Epithelial cell of proximal tubule (primary cell): ENCODE data around the gene CFI. TPM values are rescaled to one million over a fixed set of nuclear protein-coding genes. Genes with fewer than 3 reads are reported as not detected.

Experiments used
- DNase-seq: peaks from one replicate; pipeline ENCODE4 v3.0.0-alpha.2; 2011; ENCODE audit warnings: low read depth
- H3K4me3 ChIP-seq: 2 replicates; pipeline ENCODE4 v1.5.1; 2011; ENCODE audit warnings: low read depth, mild to moderate bottlenecking, low read length
- CTCF ChIP-seq: conservative IDR thresholded peaks from 2 replicates; pipeline ENCODE4 v1.5.1; 2012; ENCODE audit warnings: low read depth, mild to moderate bottlenecking, low read length
- total RNA-seq: library from RNA; depleted of rRNA; stranded (reverse); fragments of >200 nt; gene quantifications from 2 replicates; pipeline ENCODE4 v1.2.3, GENCODE V29; 2015

Gene CFI
- total RNA-seq, 1 donor from 2014 or later = 5.8 TPM

GRCh38 chr4:109735566-109736365 lies 66.0 kb downstream of the CFI start:
- DNase-seq = peak; percentile 66
- no peak overlapping the region for H3K4me3 ChIP-seq
- TF ChIP-seq CTCF = no peak

GRCh38 chr4:109733728-109734127 lies 68.1 kb downstream of the CFI start:
- no peak overlapping the region for H3K4me3 ChIP-seq
- TF ChIP-seq CTCF = no peak
- no peak for DNase-seq

- H3K4me3 ChIP-seq = peak overlapping the region; percentile 64
- TF ChIP-seq CTCF = no peak
- no peak for DNase-seq
Measured at GRCh38 chr4:109730619-109731545, 70.9 kb downstream of the CFI start.

GRCh38 chr4:109729718-109730618 lies 71.8 kb downstream of the CFI start, which contains the start of gene PLA2G12A:
Gene PLA2G12A (minus strand): TSS chr4:109730070. CDS start chr4:109729809, 261 bp downstream.
- peak within 1 kb of the TSS; percentile 64 for H3K4me3 ChIP-seq
- TF ChIP-seq CTCF = no peak

GRCh38 chr4:109729117-109729717 lies 72.6 kb downstream of the CFI start:
- TF ChIP-seq CTCF = no peak
- DNase-seq = no peak
- H3K4me3 ChIP-seq = peak overlapping the region; percentile 64

More at GRCh38 chr4:109729718-109730618, 71.8 kb downstream of the CFI start, which contains the start of gene PLA2G12A:
- no peak for DNase-seq

- no peak for DNase-seq
- no peak for TF ChIP-seq CTCF
- peak overlapping the region; percentile 64 for H3K4me3 ChIP-seq
Measured at GRCh38 chr4:109728385-109728784, 73.4 kb downstream of the CFI start.
